ENCODE data around the gene CDKN2AIP. TPM values are rescaled to one million over a fixed set of nuclear protein-coding genes. Genes with fewer than 3 reads are reported as not detected.

The CDKN2AIP gene
- total RNA-seq, 1 experiment from 2014 or later: 24.0 TPM

DNA sequence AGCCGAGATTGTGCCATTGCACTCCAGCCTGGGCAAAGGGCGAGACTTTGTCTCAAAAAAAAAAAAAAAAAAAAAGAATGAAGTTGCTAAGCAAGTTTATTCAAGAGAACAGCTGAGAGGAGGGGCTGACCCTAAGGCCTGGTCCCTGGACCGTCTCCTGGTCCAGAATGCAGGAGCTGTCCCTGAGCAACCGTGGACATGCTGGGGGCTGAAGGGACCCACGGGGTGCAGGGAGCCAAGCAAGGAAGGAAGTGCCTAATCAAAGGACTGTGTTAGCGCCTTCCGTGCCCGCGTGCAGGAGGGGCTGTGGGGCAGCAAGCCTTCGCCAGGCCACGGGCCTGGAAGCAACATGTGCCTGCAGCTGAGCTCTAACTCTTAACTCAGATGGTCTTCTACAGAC, 39.1 kb upstream of the CDKN2AIP start:
- Histone ChIP-seq H3K56ac (ENCODE audit: insufficient read length, low read depth, low read length) (no peak overlapping the region), H3K9me3 (ENCODE audit: control insufficient read depth, low read depth, low read length) (no peaks in the 10 kb centered on the region), H4K8ac (replicated peaks; ENCODE audit: insufficient read length, low read depth, low read length) (no peak overlapping the region), H3K23me2 (ENCODE audit: insufficient read length, low read depth, low read length, poor library complexity, severe bottlenecking) (no peaks in the 10 kb centered on the region), H3K27ac (ENCODE audit: insufficient read length, low read depth, low read length) (no peak overlapping the region), H3K27me3 (ENCODE audit: insufficient read depth, low read length) (no peaks in the 10 kb centered on the region), H3K14ac (ENCODE audit: insufficient read depth, low read length) (no peak overlapping the region), H3K9ac (ENCODE audit: extremely low read depth, insufficient read length, low read length) (no peak overlapping the region), H2BK120ac (ENCODE audit: low read depth, low read length, poor library complexity, severe bottlenecking) (no peak overlapping the region), H3K4me1 (ENCODE audit: insufficient read depth, low read length) (no peaks in the 10 kb centered on the region; the same call in 1 of the 2 replicates), H2BK15ac (ENCODE audit: low read depth, low read length) (no peak overlapping the region), H3K23ac (ENCODE audit: insufficient read length, low read depth, low read length) (no peak overlapping the region), H3K4ac (ENCODE audit: low read depth, low read length) (no peak overlapping the region), H2BK12ac (ENCODE audit: insufficient read length, low read depth, low read length) (no peak overlapping the region), H2BK5ac (ENCODE audit: insufficient read length, low read length) (no peak overlapping the region), H3K4me2 (ENCODE audit: insufficient read depth, insufficient read length, low read length) (no peak overlapping the region), H4K20me1 (ENCODE audit: control insufficient read depth, insufficient read depth, insufficient read length) (no peaks in the 10 kb centered on the region), H2BK20ac (ENCODE audit: low read depth, low read length, poor library complexity, severe bottlenecking) (no peak overlapping the region), H3K18ac (ENCODE audit: insufficient read length, low read depth, low read length) (no peak overlapping the region), H3K79me1 (ENCODE audit: insufficient read depth, low read depth, low read length, poor library complexity, severe bottlenecking) (no peaks in the 10 kb centered on the region), H2AFZ (ENCODE audit: low read length) (no peak overlapping the region), H3K79me2 (ENCODE audit: insufficient read depth, low read length) (no peaks in the 10 kb centered on the region), H4K91ac (ENCODE audit: insufficient read length, low read depth, low read length) (no peak overlapping the region), H3T11ph (ENCODE audit: low read length) (no peak overlapping the region), H2AK5ac (ENCODE audit: insufficient read length, low read length) (no peak overlapping the region), H4K5ac (ENCODE audit: insufficient read length, low read depth, low read length) (no peak overlapping the region)
- Mint-ChIP-seq H3K36me3 (ENCODE audit: insufficient read depth in 1 of 3, low read depth in 3 of 3) (no peaks in the 10 kb centered on the region), H3K27me3 (ENCODE audit: low read depth) (peaks cover 15% of the 10 kb centered on the region), H3K4me1 (peaks cover 9 to 14% of the 10 kb centered on the region in 2 experiments), H3K27ac (no peak overlapping the region), H3K4me3 (no peak overlapping the region), H3K9me3 (no peaks in the 10 kb centered on the region)
- DNase-seq: no peak
- no CpG with 5 or more reads among the region's 11 CpGs for WGBS (ENCODE audit: extremely low coverage, insufficient read length, low lambda C conversion rate)
- TF ChIP-seq, protein P1, sequence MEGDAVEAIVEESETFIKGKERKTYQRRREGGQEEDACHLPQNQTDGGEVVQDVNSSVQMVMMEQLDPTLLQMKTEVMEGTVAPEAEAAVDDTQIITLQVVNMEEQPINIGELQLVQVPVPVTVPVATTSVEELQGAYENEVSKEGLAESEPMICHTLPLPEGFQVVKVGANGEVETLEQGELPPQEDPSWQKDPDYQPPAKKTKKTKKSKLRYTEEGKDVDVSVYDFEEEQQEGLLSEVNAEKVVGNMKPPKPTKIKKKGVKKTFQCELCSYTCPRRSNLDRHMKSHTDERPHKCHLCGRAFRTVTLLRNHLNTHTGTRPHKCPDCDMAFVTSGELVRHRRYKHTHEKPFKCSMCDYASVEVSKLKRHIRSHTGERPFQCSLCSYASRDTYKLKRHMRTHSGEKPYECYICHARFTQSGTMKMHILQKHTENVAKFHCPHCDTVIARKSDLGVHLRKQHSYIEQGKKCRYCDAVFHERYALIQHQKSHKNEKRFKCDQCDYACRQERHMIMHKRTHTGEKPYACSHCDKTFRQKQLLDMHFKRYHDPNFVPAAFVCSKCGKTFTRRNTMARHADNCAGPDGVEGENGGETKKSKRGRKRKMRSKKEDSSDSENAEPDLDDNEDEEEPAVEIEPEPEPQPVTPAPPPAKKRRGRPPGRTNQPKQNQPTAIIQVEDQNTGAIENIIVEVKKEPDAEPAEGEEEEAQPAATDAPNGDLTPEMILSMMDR (conservative IDR thresholded peaks at IDR 0.05): no peak

Data from H9 (cell line).